WTC11 (cell line): ENCODE results near the gene NOL9. TPM values are rescaled to one million over a fixed set of nuclear protein-coding genes. Genes with fewer than 3 reads are reported as not detected.

Experiments used
- ATAC-seq: fragments of 200-7000 bp; cut with Tn5 transposase; 2 replicates; pipeline ENCODE4 v1.10.0; 2021; ENCODE audit warnings: mild to moderate bottlenecking, moderate library complexity
- CTCF ChIA-PET: fragments of 300-600 bp; sonication (Branson Sonifier 250); formaldehyde crosslinking; loops from one replicate; lab custom pipeline; 2021; ENCODE audit warnings: antibody characterized with exemption; lab: Charles Lee
- POLR2A ChIA-PET: fragments of 350-600 bp; sonication (Branson Sonifier 250); formaldehyde crosslinking; loops from one replicate; lab custom pipeline; 2021; ENCODE audit warnings: antibody characterized with exemption; lab: Charles Lee
- DNase-seq: peaks from one replicate; pipeline ENCODE4 v3.0.0; 2021; ENCODE audit warnings: low spot score
- H3K27ac Mint-ChIP-seq: 2 replicates; pipeline ENCODE4 v1.8.0; 2021; ENCODE audit warnings: mixed read lengths
- H3K27me3 Mint-ChIP-seq: 2 replicates; pipeline ENCODE4 v1.8.0; 2021; ENCODE audit warnings: low read depth, mild to moderate bottlenecking, moderate library complexity, mixed read lengths
- H3K36me3 Mint-ChIP-seq: 2 replicates; pipeline ENCODE4 v1.8.0; 2021; ENCODE audit warnings: mixed read lengths
- H3K4me1 Mint-ChIP-seq: 2 replicates; pipeline ENCODE4 v1.8.0; 2022; ENCODE audit warnings: mixed read lengths
- H3K4me3 Mint-ChIP-seq: 2 replicates; pipeline ENCODE4 v1.8.0; 2021; ENCODE audit warnings: mild to moderate bottlenecking, moderate library complexity, mixed read lengths
- H3K9me3 Mint-ChIP-seq: 2 replicates; pipeline ENCODE4 v1.8.0; 2021; ENCODE audit warnings: mixed read lengths
- ELF4 ChIP-seq: sonication (generic); formaldehyde crosslinking; IDR thresholded peaks from 2 replicates; pipeline ENCODE4 v1.8.1; 2022; ENCODE audit warnings: low read depth, mild to moderate bottlenecking, moderate library complexity, missing genetic modification reagents
- EMX1 ChIP-seq: fragments of 250-450 bp; sonication (Bioruptor Pico); IDR thresholded peaks from 2 replicates; pipeline ENCODE4 v1.8.0; 2021; ENCODE audit warnings: mild to moderate bottlenecking
- ESRRA ChIP-seq: sonication (generic); formaldehyde crosslinking; IDR thresholded peaks from 2 replicates; pipeline ENCODE4 v1.8.1; 2022; ENCODE audit warnings: mild to moderate bottlenecking, missing genetic modification reagents, borderline replicate concordance
- ETV6 ChIP-seq: sonication (generic); formaldehyde crosslinking; IDR thresholded peaks from 2 replicates; pipeline ENCODE4 v1.8.1; 2022; ENCODE audit warnings: mild to moderate bottlenecking, missing genetic modification reagents
- FOXK1 ChIP-seq: sonication (generic); formaldehyde crosslinking; IDR thresholded peaks from 2 replicates; pipeline ENCODE4 v1.8.0; 2022; ENCODE audit warnings: mild to moderate bottlenecking, moderate library complexity, missing genetic modification reagents
- FOXP4 ChIP-seq: sonication (generic); formaldehyde crosslinking; IDR thresholded peaks from 2 replicates; pipeline ENCODE4 v1.8.0; 2022; ENCODE audit warnings: mild to moderate bottlenecking, missing genetic modification reagents
- HMGA2 ChIP-seq: fragments of 250-450 bp; sonication (Bioruptor Pico); IDR thresholded peaks from 2 replicates; pipeline ENCODE4 v1.4.0; 2021; ENCODE audit warnings: mild to moderate bottlenecking, moderate library complexity
- IRF2 ChIP-seq: sonication (generic); formaldehyde crosslinking; IDR thresholded peaks from 2 replicates; pipeline ENCODE4 v1.8.0; 2022; ENCODE audit warnings: low read depth, missing genetic modification reagents, borderline replicate concordance
- JAZF1 ChIP-seq: fragments of 250-450 bp; sonication (Bioruptor Pico); IDR thresholded peaks from 2 replicates; pipeline ENCODE4 v1.9.0; 2021; ENCODE audit warnings: moderate library complexity, mild to moderate bottlenecking, inconsistent platforms
- JUN ChIP-seq: sonication (generic); formaldehyde crosslinking; IDR thresholded peaks from 2 replicates; pipeline ENCODE4 v1.8.0; 2023; ENCODE audit warnings: mild to moderate bottlenecking, missing genetic modification reagents
- KAT7 ChIP-seq: sonication (generic); formaldehyde crosslinking; IDR thresholded peaks from 2 replicates; pipeline ENCODE4 v1.8.1; 2023; ENCODE audit warnings: missing genetic modification reagents, mild to moderate bottlenecking, borderline replicate concordance
- NR1H2 ChIP-seq: sonication (generic); formaldehyde crosslinking; IDR thresholded peaks from 2 replicates; pipeline ENCODE4 v1.9.0; 2021; ENCODE audit warnings: mild to moderate bottlenecking, moderate library complexity, missing genetic modification reagents
- SMAD3 ChIP-seq: sonication (generic); formaldehyde crosslinking; IDR thresholded peaks from 2 replicates; pipeline ENCODE4 v1.8.0; 2022; ENCODE audit warnings: missing genetic modification reagents, mild to moderate bottlenecking, borderline replicate concordance
- SP1 ChIP-seq: sonication (generic); formaldehyde crosslinking; conservative IDR thresholded peaks from 2 replicates; pipeline ENCODE4 v1.8.1; 2022; ENCODE audit warnings: missing genetic modification reagents
- TCF7 ChIP-seq: sonication (generic); formaldehyde crosslinking; IDR thresholded peaks from 2 replicates; pipeline ENCODE4 v1.8.0; 2022; ENCODE audit warnings: mild to moderate bottlenecking, low read depth, missing genetic modification reagents, moderate library complexity
- TEAD1 ChIP-seq: sonication (generic); formaldehyde crosslinking; IDR thresholded peaks from 2 replicates; pipeline ENCODE4 v1.8.0; 2022; ENCODE audit warnings: mild to moderate bottlenecking, missing genetic modification reagents
- TEAD4 ChIP-seq: sonication (generic); formaldehyde crosslinking; IDR thresholded peaks from 2 replicates; pipeline ENCODE4 v1.8.0; 2022; ENCODE audit warnings: mild to moderate bottlenecking, missing genetic modification reagents
- USF1 ChIP-seq: sonication (generic); formaldehyde crosslinking; IDR thresholded peaks from 2 replicates; pipeline ENCODE4 v1.8.0; 2022; ENCODE audit warnings: mild to moderate bottlenecking, missing genetic modification reagents
- ZNF263 ChIP-seq: sonication (generic); formaldehyde crosslinking; IDR thresholded peaks from 2 replicates; pipeline ENCODE4 v1.8.1; 2022; ENCODE audit warnings: low read depth, mild to moderate bottlenecking, moderate library complexity, missing genetic modification reagents
- ZNF671 ChIP-seq: fragments of 250-450 bp; sonication (Bioruptor Pico); IDR thresholded peaks from 2 replicates; pipeline ENCODE4 v1.8.0; 2021; ENCODE audit warnings: mild to moderate bottlenecking
- total RNA-seq: library from RNA; stranded (reverse); gene quantifications from 3 replicates; pipeline ENCODE4 v1.2.3, GENCODE V29; 2021
- TF ChIP-seq, protein P1 (sequence below): fragments of 250-450 bp; sonication (Bioruptor Pico); IDR thresholded peaks from 2 replicates; pipeline ENCODE4 v1.8.0; 2021; ENCODE audit warnings: mild to moderate bottlenecking
- TF ChIP-seq, protein P2 (sequence below): sonication (generic); formaldehyde crosslinking; IDR thresholded peaks from 2 replicates; pipeline ENCODE4 v1.8.1; 2023; ENCODE audit warnings: mild to moderate bottlenecking, missing genetic modification reagents, moderate library complexity
- TF ChIP-seq, protein P3 (sequence below): sonication (generic); formaldehyde crosslinking; IDR thresholded peaks from 2 replicates; pipeline ENCODE4 v1.8.1; 2023; ENCODE audit warnings: mild to moderate bottlenecking, missing genetic modification reagents
- TF ChIP-seq, protein P4 (sequence below): sonication (generic); formaldehyde crosslinking; conservative IDR thresholded peaks from 2 replicates; pipeline ENCODE4 v1.8.1; 2022; ENCODE audit warnings: mild to moderate bottlenecking, missing genetic modification reagents

The NOL9 gene
- total RNA-seq, 1 experiment from 2014 or later, result 37.4 TPM

- CTCF ChIA-PET, result interaction anchor here (0.6 to 1.4 kb wide), 3 partner anchors 56 to 1351 kb away, joined by 4 to 5 read pairs (median 4); no protein-coding TSS in a partner anchor
- no peak for ATAC-seq
- no peak for TF ChIP-seq SP1 (CRISPR knock-in tag)
- TF ChIP-seq NR1H2 (CRISPR knock-in tag), result no peak
- TF ChIP-seq ZNF263 (CRISPR knock-in tag), result no peak
- TF ChIP-seq FOXK1, result no peak
- TF ChIP-seq SMAD3 (CRISPR knock-in tag), result no peak
- TF ChIP-seq HMGA2 (CRISPR knock-in tag), result no peak
- TF ChIP-seq JAZF1, result no peak
- TF ChIP-seq, protein P1, sequence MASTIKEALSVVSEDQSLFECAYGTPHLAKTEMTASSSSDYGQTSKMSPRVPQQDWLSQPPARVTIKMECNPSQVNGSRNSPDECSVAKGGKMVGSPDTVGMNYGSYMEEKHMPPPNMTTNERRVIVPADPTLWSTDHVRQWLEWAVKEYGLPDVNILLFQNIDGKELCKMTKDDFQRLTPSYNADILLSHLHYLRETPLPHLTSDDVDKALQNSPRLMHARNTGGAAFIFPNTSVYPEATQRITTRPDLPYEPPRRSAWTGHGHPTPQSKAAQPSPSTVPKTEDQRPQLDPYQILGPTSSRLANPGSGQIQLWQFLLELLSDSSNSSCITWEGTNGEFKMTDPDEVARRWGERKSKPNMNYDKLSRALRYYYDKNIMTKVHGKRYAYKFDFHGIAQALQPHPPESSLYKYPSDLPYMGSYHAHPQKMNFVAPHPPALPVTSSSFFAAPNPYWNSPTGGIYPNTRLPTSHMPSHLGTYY, result no peak
- TF ChIP-seq TCF7 (CRISPR knock-in tag), result no peak
- no peak for TF ChIP-seq USF1 (CRISPR knock-in tag)
- TF ChIP-seq, protein P2, sequence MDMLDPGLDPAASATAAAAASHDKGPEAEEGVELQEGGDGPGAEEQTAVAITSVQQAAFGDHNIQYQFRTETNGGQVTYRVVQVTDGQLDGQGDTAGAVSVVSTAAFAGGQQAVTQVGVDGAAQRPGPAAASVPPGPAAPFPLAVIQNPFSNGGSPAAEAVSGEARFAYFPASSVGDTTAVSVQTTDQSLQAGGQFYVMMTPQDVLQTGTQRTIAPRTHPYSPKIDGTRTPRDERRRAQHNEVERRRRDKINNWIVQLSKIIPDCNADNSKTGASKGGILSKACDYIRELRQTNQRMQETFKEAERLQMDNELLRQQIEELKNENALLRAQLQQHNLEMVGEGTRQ, result no peak
- TF ChIP-seq ETV6 (CRISPR knock-in tag), result no peak
- TF ChIP-seq JUN (CRISPR knock-in tag), result no peak
- TF ChIP-seq ZNF671, result no peak
- TF ChIP-seq, protein P3, sequence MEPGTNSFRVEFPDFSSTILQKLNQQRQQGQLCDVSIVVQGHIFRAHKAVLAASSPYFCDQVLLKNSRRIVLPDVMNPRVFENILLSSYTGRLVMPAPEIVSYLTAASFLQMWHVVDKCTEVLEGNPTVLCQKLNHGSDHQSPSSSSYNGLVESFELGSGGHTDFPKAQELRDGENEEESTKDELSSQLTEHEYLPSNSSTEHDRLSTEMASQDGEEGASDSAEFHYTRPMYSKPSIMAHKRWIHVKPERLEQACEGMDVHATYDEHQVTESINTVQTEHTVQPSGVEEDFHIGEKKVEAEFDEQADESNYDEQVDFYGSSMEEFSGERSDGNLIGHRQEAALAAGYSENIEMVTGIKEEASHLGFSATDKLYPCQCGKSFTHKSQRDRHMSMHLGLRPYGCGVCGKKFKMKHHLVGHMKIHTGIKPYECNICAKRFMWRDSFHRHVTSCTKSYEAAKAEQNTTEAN (CRISPR knock-in tag), result no peak
- TF ChIP-seq, all 79 proteins: peak for 0
- POLR2A ChIA-PET, result no interaction called here
- H3K27me3 Mint-ChIP-seq, result no peaks in the 10 kb centered on the region
- peak overlapping the region; percentile 14; the same call in 1 of the 2 replicates for H3K27ac Mint-ChIP-seq
- no peaks in the 10 kb centered on the region for H3K9me3 Mint-ChIP-seq
- peak overlapping the region; percentile 85 for H3K4me3 Mint-ChIP-seq
- peaks cover 14% of the 10 kb centered on the region for H3K4me1 Mint-ChIP-seq
- DNase-seq, result no peak
- peaks cover 3% of the 10 kb centered on the region; the same call in 1 of the 2 replicates for H3K36me3 Mint-ChIP-seq
These were observed 24.5 kb upstream of the NOL9 start for GRCh38 chr1:6578624-6579373.

- POLR2A ChIA-PET, result no interaction called here
- DNase-seq, result no peak
- Mint-ChIP-seq H3K4me1 (peaks cover 14% of the 10 kb centered on the region), H3K27ac (no peak overlapping the region), H3K9me3 (no peaks in the 10 kb centered on the region), H3K27me3 (peaks cover 1% of the 10 kb centered on the region; the same call in 1 of the 2 replicates), H3K4me3 (no peak overlapping the region), H3K36me3 (peaks cover 3% of the 10 kb centered on the region; the same call in 1 of the 2 replicates)
- TF ChIP-seq, protein P4, sequence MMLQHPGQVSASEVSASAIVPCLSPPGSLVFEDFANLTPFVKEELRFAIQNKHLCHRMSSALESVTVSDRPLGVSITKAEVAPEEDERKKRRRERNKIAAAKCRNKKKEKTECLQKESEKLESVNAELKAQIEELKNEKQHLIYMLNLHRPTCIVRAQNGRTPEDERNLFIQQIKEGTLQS (CRISPR knock-in tag), result no peak
- no peak for TF ChIP-seq ZNF263 (CRISPR knock-in tag)
- no peak for ATAC-seq
- CTCF ChIA-PET, result interaction anchor here (0.6 kb wide), 1 partner anchor 1352 kb away, joined by 5 read pairs; no protein-coding TSS in a partner anchor
These were observed 23.7 kb upstream of the NOL9 start for GRCh38 chr1:6577831-6578525.

DNA sequence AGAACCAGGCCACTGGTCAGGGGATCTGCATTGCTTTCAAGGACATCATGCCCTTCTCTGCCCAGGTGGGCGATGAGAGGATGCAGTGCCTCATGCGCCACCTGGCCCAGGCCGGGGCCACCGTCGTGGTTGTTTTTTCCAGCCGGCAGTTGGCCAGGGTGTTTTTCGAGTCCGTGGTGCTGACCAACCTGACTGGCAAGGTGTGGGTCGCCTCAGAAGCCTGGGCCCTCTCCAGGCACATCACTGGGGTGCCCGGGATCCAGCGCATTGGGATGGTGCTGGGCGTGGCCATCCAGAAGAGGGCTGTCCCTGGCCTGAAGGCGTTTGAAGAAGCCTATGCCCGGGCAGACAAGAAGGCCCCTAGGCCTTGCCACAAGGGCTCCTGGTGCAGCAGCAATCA, 20.5 kb upstream of the NOL9 start:
- H3K4me1 Mint-ChIP-seq, result peaks cover 9% of the 10 kb centered on the region
- peaks cover 17% of the 10 kb centered on the region for H3K27me3 Mint-ChIP-seq
- no peak overlapping the region for H3K4me3 Mint-ChIP-seq
- no peaks in the 10 kb centered on the region for H3K36me3 Mint-ChIP-seq
- H3K9me3 Mint-ChIP-seq, result peaks cover 6% of the 10 kb centered on the region
- DNase-seq, result no peak
- POLR2A ChIA-PET, result no interaction called here
- CTCF ChIA-PET, result no interaction called here
- ATAC-seq, result no peak
- H3K27ac Mint-ChIP-seq, result no peak overlapping the region
- TF ChIP-seq ESRRA (CRISPR knock-in tag), result no peak
- TF ChIP-seq IRF2, result no peak
- no peak for TF ChIP-seq TEAD4
- no peak for TF ChIP-seq KAT7
- no peak for TF ChIP-seq ETV6 (CRISPR knock-in tag)
- no peak for TF ChIP-seq ELF4 (CRISPR knock-in tag)
- no peak for TF ChIP-seq TEAD1
- TF ChIP-seq EMX1 (CRISPR knock-in tag), result no peak
- TF ChIP-seq FOXP4 (CRISPR knock-in tag), result no peak
